RWPE1 (cell line): Measurements from ENCODE around the gene LSM14B.

Experiments
- CTCF ChIA-PET: fragments of 350-600 bp; sonication (Branson Sonifier 250); formaldehyde crosslinking; extraction: SDS; loops from one replicate; lab custom pipeline; 2021; lab: Yijun Ruan, JAX
- POLR2A ChIA-PET: fragments of 400-600 bp; formaldehyde crosslinking; extraction: SDS; loops from one replicate; lab custom pipeline; 2020; ENCODE audit warnings: antibody characterized with exemption; ENCODE audit not compliant: low non-redundant PET; lab: Yijun Ruan, JAX
- DNase-seq: peaks from one replicate; pipeline ENCODE4 v3.0.0; 2012; ENCODE audit warnings: low spot score
- H3K27ac ChIP-seq: fragments of 450-650 bp; 2 replicates; pipeline ENCODE4 v1.5.1; 2017
- CTCF ChIP-seq: fragments of 450-650 bp; conservative IDR thresholded peaks from 2 replicates; pipeline ENCODE4 v1.5.1; 2017; ENCODE audit warnings: low read depth, mild to moderate bottlenecking

LSM14B gene

GRCh38 chr20:62160876-62161275, 38.6 kb downstream of the LSM14B start:
- ChIA-PET POLR2A (no interaction called here), CTCF (no interaction called here)
- TF ChIP-seq CTCF: no peak
- H3K27ac ChIP-seq: peak overlapping the region; percentile 89
- DNase-seq: no peak

- peak overlapping the region; percentile 89 for H3K27ac ChIP-seq
- ChIA-PET CTCF (no interaction called here), POLR2A (no interaction called here)
- peak; percentile 98 for DNase-seq
- TF ChIP-seq CTCF: no peak
Observed at GRCh38 chr20:62161347-62161746, 39.1 kb downstream of the LSM14B start.

- ChIA-PET CTCF (no interaction called here), POLR2A (interaction anchor here (0.6 kb wide), 1 partner anchor 1125 kb away, joined by 3 read pairs; no protein-coding TSS in a partner anchor)
- no peak for DNase-seq
- TF ChIP-seq CTCF: no peak
- peak overlapping the region; percentile 89 for H3K27ac ChIP-seq
Observed at GRCh38 chr20:62162765-62163484, 40.6 kb downstream of the LSM14B start.

GRCh38 chr20:62163485-62163865, 41.2 kb downstream of the LSM14B start:
- peak overlapping the region; percentile 89 for H3K27ac ChIP-seq
- no peak for DNase-seq
- POLR2A ChIA-PET: interaction anchor here (0.6 kb wide), 1 partner anchor 1125 kb away, joined by 3 read pairs; no protein-coding TSS in a partner anchor
- CTCF ChIA-PET: no interaction called here
- TF ChIP-seq CTCF: no peak

GRCh38 chr20:62163986-62164762, 41.9 kb downstream of the LSM14B start:
- no peak for DNase-seq
- TF ChIP-seq CTCF: no peak
- ChIA-PET CTCF (no interaction called here), POLR2A (no interaction called here)
- H3K27ac ChIP-seq: peak overlapping the region; percentile 89

GRCh38 chr20:62164879-62165761, 42.8 kb downstream of the LSM14B start:
- DNase-seq: no peak
- TF ChIP-seq CTCF: no peak
- CTCF ChIA-PET: interaction anchor here (0.7 kb wide), 1 partner anchor 138 kb away, joined by 3 read pairs; no protein-coding TSS in a partner anchor
- POLR2A ChIA-PET: no interaction called here
- H3K27ac ChIP-seq: peak overlapping the region; percentile 89
